Measurements from ENCODE around the gene SETX. TPM values are rescaled to one million over a fixed set of nuclear protein-coding genes. Genes with fewer than 3 reads are reported as not detected.

The SETX gene
- total RNA-seq, 3 donors from 2014 or later: 56.2 to 83.6 (median 80.3) TPM

GRCh38 chr9:132243156-132244074 is 111.4 kb downstream of the SETX start:
- no peaks in the 10 kb centered on the region for H3K4me1 ChIP-seq
- intact Hi-C loops (cut with DNase I; ENCODE audit: low total_unique reads): no loop called here
- H3K27ac ChIP-seq: no peak overlapping the region
- no peaks in the 10 kb centered on the region for H3K36me3 ChIP-seq
- no peak for DNase-seq (ENCODE audit: low spot score in 2 of 2)
- TF ChIP-seq, protein P1, sequence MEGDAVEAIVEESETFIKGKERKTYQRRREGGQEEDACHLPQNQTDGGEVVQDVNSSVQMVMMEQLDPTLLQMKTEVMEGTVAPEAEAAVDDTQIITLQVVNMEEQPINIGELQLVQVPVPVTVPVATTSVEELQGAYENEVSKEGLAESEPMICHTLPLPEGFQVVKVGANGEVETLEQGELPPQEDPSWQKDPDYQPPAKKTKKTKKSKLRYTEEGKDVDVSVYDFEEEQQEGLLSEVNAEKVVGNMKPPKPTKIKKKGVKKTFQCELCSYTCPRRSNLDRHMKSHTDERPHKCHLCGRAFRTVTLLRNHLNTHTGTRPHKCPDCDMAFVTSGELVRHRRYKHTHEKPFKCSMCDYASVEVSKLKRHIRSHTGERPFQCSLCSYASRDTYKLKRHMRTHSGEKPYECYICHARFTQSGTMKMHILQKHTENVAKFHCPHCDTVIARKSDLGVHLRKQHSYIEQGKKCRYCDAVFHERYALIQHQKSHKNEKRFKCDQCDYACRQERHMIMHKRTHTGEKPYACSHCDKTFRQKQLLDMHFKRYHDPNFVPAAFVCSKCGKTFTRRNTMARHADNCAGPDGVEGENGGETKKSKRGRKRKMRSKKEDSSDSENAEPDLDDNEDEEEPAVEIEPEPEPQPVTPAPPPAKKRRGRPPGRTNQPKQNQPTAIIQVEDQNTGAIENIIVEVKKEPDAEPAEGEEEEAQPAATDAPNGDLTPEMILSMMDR (IDR thresholded peaks at IDR 0.05): no peak
- no peak for TF ChIP-seq POLR2AphosphoS5 (IDR thresholded peaks at IDR 0.05)
- no peak for TF ChIP-seq POLR2A (IDR thresholded peaks at IDR 0.05)
- H3K4me3 ChIP-seq: peak overlapping the region in 1 of 3 donors; percentile 68
- peaks cover 0 to 13% of the 10 kb centered on the region in 2 donors for H3K27me3 ChIP-seq
- no peaks in the 10 kb centered on the region for H3K9me3 ChIP-seq

DNA sequence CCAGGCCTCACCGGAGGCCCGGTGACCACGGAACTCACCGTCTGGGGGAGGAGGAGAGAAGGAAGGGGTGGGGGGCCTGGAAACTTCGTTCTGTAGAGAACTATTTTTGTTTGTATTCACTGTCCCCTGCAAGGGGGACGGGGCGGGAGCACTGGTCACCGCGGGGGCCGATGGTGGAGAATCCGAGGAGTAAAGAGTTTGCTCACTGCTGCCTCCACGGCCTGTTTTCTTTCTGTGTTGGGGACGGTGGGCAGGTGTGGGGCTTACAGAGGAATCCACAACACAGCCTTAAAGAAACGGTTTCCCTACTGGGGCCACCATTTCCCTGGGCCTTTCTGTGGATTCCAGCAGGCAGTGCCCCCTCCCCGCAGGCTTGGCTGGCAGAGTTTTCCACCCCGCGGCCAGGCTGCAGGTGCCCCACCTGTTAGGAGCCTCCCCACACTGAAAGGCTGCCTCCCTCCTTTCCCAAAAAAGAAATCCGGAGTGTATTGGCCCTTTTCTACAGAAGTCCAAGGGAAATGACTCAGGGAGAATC is 112.1 kb downstream of the SETX start:
- intact Hi-C loops (cut with DNase I; ENCODE audit: low total_unique reads): no loop called here
- H3K27ac ChIP-seq: no peak overlapping the region
- no peaks in the 10 kb centered on the region for H3K4me1 ChIP-seq
- H3K4me3 ChIP-seq: peak overlapping the region; percentile 55 to 88 (median 68)
- peaks cover 0 to 7% of the 10 kb centered on the region in 2 donors for H3K27me3 ChIP-seq
- H3K9me3 ChIP-seq: no peaks in the 10 kb centered on the region
- no peak for DNase-seq (ENCODE audit: low spot score in 2 of 2)
- TF ChIP-seq, protein P1 (IDR thresholded peaks at IDR 0.05): no peak
- TF ChIP-seq POLR2AphosphoS5 (IDR thresholded peaks at IDR 0.05): no peak
- no peak for TF ChIP-seq POLR2A (IDR thresholded peaks at IDR 0.05)
- no peaks in the 10 kb centered on the region for H3K36me3 ChIP-seq

DNA sequence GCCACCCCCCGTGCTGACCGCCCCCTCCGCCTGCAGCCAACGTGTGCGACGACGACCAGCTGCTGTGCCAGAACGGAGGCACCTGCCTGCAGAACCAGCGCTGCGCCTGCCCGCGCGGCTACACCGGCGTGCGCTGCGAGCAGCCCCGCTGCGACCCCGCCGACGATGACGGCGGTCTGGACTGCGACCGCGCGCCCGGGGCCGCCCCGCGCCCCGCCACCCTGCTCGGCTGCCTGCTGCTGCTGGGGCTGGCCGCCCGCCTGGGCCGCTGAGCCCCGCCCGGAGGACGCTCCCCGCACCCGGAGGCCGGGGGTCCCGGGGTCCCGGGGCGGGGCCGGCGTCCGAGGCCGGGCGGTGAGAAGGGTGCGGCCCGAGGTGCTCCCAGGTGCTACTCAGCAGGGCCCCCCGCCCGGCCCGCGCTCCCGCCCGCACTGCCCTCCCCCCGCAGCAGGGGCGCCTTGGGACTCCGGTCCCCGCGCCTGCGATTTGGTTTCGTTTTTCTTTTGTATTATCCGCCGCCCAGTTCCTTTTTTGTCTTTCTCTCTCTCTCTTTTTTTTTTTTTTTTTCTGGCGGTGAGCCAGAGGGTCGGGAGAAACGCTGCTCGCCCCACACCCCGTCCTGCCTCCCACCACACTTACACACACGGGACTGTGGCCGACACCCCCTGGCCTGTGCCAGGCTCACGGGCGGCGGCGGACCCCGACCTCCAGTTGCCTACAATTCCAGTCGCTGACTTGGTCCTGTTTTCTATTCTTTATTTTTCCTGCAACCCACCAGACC is 112.8 kb downstream of the SETX start:
- no peak for TF ChIP-seq POLR2AphosphoS5 (IDR thresholded peaks at IDR 0.05)
- TF ChIP-seq, protein P1 (IDR thresholded peaks at IDR 0.05): no peak
- TF ChIP-seq POLR2A (IDR thresholded peaks at IDR 0.05): no peak
- Histone ChIP-seq H3K27me3 (peaks cover 0 to 6% of the 10 kb centered on the region in 2 donors), H3K27ac (no peak overlapping the region), H3K4me3 (peak overlapping the region; percentile 55 to 88 (median 68)), H3K36me3 (no peaks in the 10 kb centered on the region), H3K4me1 (no peaks in the 10 kb centered on the region), H3K9me3 (no peaks in the 10 kb centered on the region)
- intact Hi-C loops (cut with DNase I; ENCODE audit: low total_unique reads): no loop called here
- DNase-seq (ENCODE audit: low spot score in 2 of 2): no peak

DNA sequence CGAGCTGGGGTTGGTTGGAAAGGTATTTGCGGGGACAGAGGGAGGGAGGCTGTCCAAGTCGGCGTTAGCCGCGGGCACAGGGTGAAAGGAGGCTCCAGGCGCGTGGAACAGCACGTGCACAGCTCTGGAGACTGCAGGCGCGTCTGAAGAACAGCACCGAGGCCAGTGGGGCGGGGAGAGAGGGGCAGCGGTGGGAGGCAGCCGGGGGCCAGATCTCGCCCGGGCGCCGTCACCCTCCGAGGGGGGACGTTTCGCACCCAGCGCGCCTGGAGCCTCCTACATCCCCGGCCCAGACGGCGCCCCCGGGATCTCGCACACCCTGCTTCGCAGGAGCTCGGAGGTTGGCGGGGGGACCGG is 113.3 kb downstream of the SETX start:
- peak overlapping the region in 1 of 2 donors; percentile 6 for H3K27ac ChIP-seq
- intact Hi-C loops (cut with DNase I; ENCODE audit: low total_unique reads): no loop called here
- TF ChIP-seq POLR2A (IDR thresholded peaks at IDR 0.05): no peak
- TF ChIP-seq POLR2AphosphoS5 (IDR thresholded peaks at IDR 0.05): no peak
- TF ChIP-seq, protein P1 (IDR thresholded peaks at IDR 0.05): no peak

More for the DNA sequence above, 113.3 kb downstream of the SETX start:
- Histone ChIP-seq H3K4me3 (peak overlapping the region; percentile 55 to 88 (median 68)), H3K9me3 (no peaks in the 10 kb centered on the region), H3K4me1 (no peaks in the 10 kb centered on the region), H3K36me3 (no peaks in the 10 kb centered on the region), H3K27me3 (peaks cover 0 to 11% of the 10 kb centered on the region in 2 donors)
- no peak for DNase-seq (ENCODE audit: low spot score in 2 of 2)

All from breast epithelium (tissue), 4 donors.